HG03025 (cell line): ENCODE measurements around the gene TRIO.
A peak's percentile ranks its signal among the peaks of the same experiment; 100 is the strongest.
"Not testable (repeated sequence)": the region's sequence is repeated elsewhere in the genome, so short reads cannot be mapped to it uniquely, and the experiment has no call there.

ENCODE experiments used
- ATAC-seq: cut with Tn5 transposase; IDR thresholded peaks from one replicate; pipeline ENCODE4 v1.9.1; 2021; ENCODE audit warnings: mild to moderate bottlenecking, moderate library complexity; ENCODE audit not compliant: unreplicated experiment, low FRiP score

The TRIO gene

GRCh38 chr5:14364576-14365472 lies 221.7 kb downstream of the TRIO start:
- ATAC-seq = no peak

- ATAC-seq = no peak
Observed at GRCh38 chr5:14365831-14366430, 222.8 kb downstream of the TRIO start.

- no peak for ATAC-seq
Observed at GRCh38 chr5:14366763-14367162, 223.6 kb downstream of the TRIO start.

- ATAC-seq = no peak
Observed at GRCh38 chr5:14367364-14367763, 224.2 kb downstream of the TRIO start.

- ATAC-seq = no peak
Observed at GRCh38 chr5:14369780-14370179, 226.6 kb downstream of the TRIO start.

- no peak for ATAC-seq
Observed at GRCh38 chr5:14370386-14370785, 227.2 kb downstream of the TRIO start.

GRCh38 chr5:14373685-14374084 lies 230.5 kb downstream of the TRIO start:
- peak; percentile 57 for ATAC-seq

GRCh38 chr5:14374100-14374499 lies 231.0 kb downstream of the TRIO start:
- peak; percentile 31 for ATAC-seq

- no peak for ATAC-seq
Observed at GRCh38 chr5:14376789-14377188, 233.6 kb downstream of the TRIO start.

- no peak for ATAC-seq
Observed at GRCh38 chr5:14379739-14380497, 236.8 kb downstream of the TRIO start.

- no peak for ATAC-seq
Observed at GRCh38 chr5:14380712-14381111, 237.6 kb downstream of the TRIO start.

GRCh38 chr5:14382640-14383039 lies 239.5 kb downstream of the TRIO start:
- ATAC-seq = no peak

- ATAC-seq = no peak
Observed at GRCh38 chr5:14383923-14384322, 240.8 kb downstream of the TRIO start.

GRCh38 chr5:14385019-14385418 lies 241.9 kb downstream of the TRIO start:
- no peak for ATAC-seq

- no peak for ATAC-seq
Observed at GRCh38 chr5:14386884-14387624, 243.9 kb downstream of the TRIO start.

GRCh38 chr5:14388741-14389140 lies 245.6 kb downstream of the TRIO start:
- no peak for ATAC-seq

GRCh38 chr5:14392552-14392951 lies 249.4 kb downstream of the TRIO start:
- ATAC-seq = not testable (repeated sequence)

GRCh38 chr5:14394365-14394764 lies 251.2 kb downstream of the TRIO start:
- ATAC-seq = no peak

- ATAC-seq = no peak
Observed at GRCh38 chr5:14395411-14395810, 252.3 kb downstream of the TRIO start.

GRCh38 chr5:14396066-14396465 lies 252.9 kb downstream of the TRIO start:
- no peak for ATAC-seq

- no peak for ATAC-seq
Observed at GRCh38 chr5:14396737-14397136, 253.6 kb downstream of the TRIO start.
